SK-N-SH treated with all-trans-retinoic acid at 6 μM for 48 hours (cell line): Measurements from ENCODE around the gene THSD7A.

Experiments used
- ATAC-seq: fragments of 200-7000 bp; cut with Tn5 transposase; 3 replicates; pipeline ENCODE4 v1.9.1; 2020; ENCODE audit warnings: mild to moderate bottlenecking, moderate library complexity
- ARNTL ChIP-seq: fragments of 450-650 bp; formaldehyde crosslinking; IDR thresholded peaks from 2 replicates; pipeline ENCODE4 v1.5.0; 2020; ENCODE audit warnings: low read depth, mild to moderate bottlenecking, moderate library complexity, borderline replicate concordance
- BACH2 ChIP-seq: fragments of 250-450 bp; sonication (Bioruptor Pico); IDR thresholded peaks from 2 replicates; pipeline ENCODE4 v1.9.0; 2021; ENCODE audit warnings: mild to moderate bottlenecking, borderline replicate concordance
- CSDC2 ChIP-seq: fragments of 250-450 bp; sonication (Bioruptor Pico); IDR thresholded peaks from 2 replicates; pipeline ENCODE4 v1.5.0; 2020; ENCODE audit warnings: mild to moderate bottlenecking, moderate library complexity
- ESRRG ChIP-seq: fragments of 250-450 bp; sonication (Bioruptor Pico); IDR thresholded peaks from 2 replicates; pipeline ENCODE4 v1.6.1; 2021; ENCODE audit warnings: mild to moderate bottlenecking
- GLIS3 ChIP-seq: fragments of 250-450 bp; sonication (Bioruptor Pico); IDR thresholded peaks from 2 replicates; pipeline ENCODE4 v1.5.0; 2020; ENCODE audit warnings: mild to moderate bottlenecking, moderate library complexity
- ISL1 ChIP-seq: fragments of 250-450 bp; sonication (Bioruptor Pico); IDR thresholded peaks from 2 replicates; pipeline ENCODE4 v2.1.2; 2022; ENCODE audit warnings: mild to moderate bottlenecking, moderate library complexity
- OSR1 ChIP-seq: fragments of 250-450 bp; sonication (Bioruptor Pico); IDR thresholded peaks from 2 replicates; pipeline ENCODE4 v1.8.0; 2022; ENCODE audit warnings: moderate library complexity, mild to moderate bottlenecking, inconsistent platforms
- PPARA ChIP-seq: fragments of 250-450 bp; sonication (Bioruptor Pico); IDR thresholded peaks from 2 replicates; pipeline ENCODE4 v1.5.0; 2020; ENCODE audit warnings: mild to moderate bottlenecking, borderline replicate concordance
- RARB ChIP-seq: fragments of 250-450 bp; sonication (Bioruptor Pico); IDR thresholded peaks from 2 replicates; pipeline ENCODE4 v1.8.0; 2021; ENCODE audit warnings: mild to moderate bottlenecking, moderate library complexity
- SNAI2 ChIP-seq: fragments of 250-450 bp; sonication (Bioruptor Pico); IDR thresholded peaks from 2 replicates; pipeline ENCODE4 v1.5.0; 2020; ENCODE audit warnings: mild to moderate bottlenecking, moderate library complexity
- TCF4 ChIP-seq: fragments of 250-450 bp; sonication (Bioruptor Pico); IDR thresholded peaks from 2 replicates; pipeline ENCODE4 v1.8.0; 2021; ENCODE audit warnings: mild to moderate bottlenecking, moderate library complexity, borderline replicate concordance
- TOX ChIP-seq: fragments of 250-450 bp; sonication (Bioruptor Pico); IDR thresholded peaks from 2 replicates; pipeline ENCODE4 v1.8.0; 2021; ENCODE audit warnings: mild to moderate bottlenecking, moderate library complexity, borderline replicate concordance
- ZC3H10 ChIP-seq: fragments of 250-450 bp; sonication (Bioruptor Pico); IDR thresholded peaks from 2 replicates; pipeline ENCODE4 v1.5.1; 2021; ENCODE audit warnings: mild to moderate bottlenecking, moderate library complexity
- ZFP3 ChIP-seq: fragments of 250-450 bp; sonication (Bioruptor Pico); IDR thresholded peaks from 2 replicates; pipeline ENCODE4 v1.5.0; 2020; ENCODE audit warnings: mild to moderate bottlenecking, moderate library complexity
- ZFP30 ChIP-seq: fragments of 450-650 bp; formaldehyde crosslinking; IDR thresholded peaks from 2 replicates; pipeline ENCODE4 v1.5.0; 2022; ENCODE audit warnings: mild to moderate bottlenecking, moderate library complexity
- ZNF565 ChIP-seq: fragments of 450-650 bp; formaldehyde crosslinking; conservative IDR thresholded peaks from 2 replicates; pipeline ENCODE4 v1.5.0; 2020; ENCODE audit warnings: low read depth, mild to moderate bottlenecking, moderate library complexity
- ZNF70 ChIP-seq: fragments of 450-650 bp; formaldehyde crosslinking; IDR thresholded peaks from 2 replicates; pipeline ENCODE4 v1.5.0; 2020; ENCODE audit warnings: mild to moderate bottlenecking, moderate library complexity
- ZNF8 ChIP-seq: fragments of 450-650 bp; formaldehyde crosslinking; IDR thresholded peaks from 2 replicates; pipeline ENCODE4 v1.5.0; 2020; ENCODE audit warnings: mild to moderate bottlenecking, moderate library complexity
- TF ChIP-seq, protein P1 (sequence below): fragments of 250-450 bp; sonication (Bioruptor Pico); IDR thresholded peaks from 2 replicates; pipeline ENCODE4 v1.5.1; 2021; ENCODE audit warnings: mild to moderate bottlenecking, moderate library complexity
- TF ChIP-seq, protein P2 (sequence below): fragments of 250-450 bp; sonication (Bioruptor Pico); IDR thresholded peaks from 2 replicates; pipeline ENCODE4 v1.8.0; 2021; ENCODE audit warnings: low read depth, mild to moderate bottlenecking, moderate library complexity, borderline replicate concordance
- TF ChIP-seq, protein P3 (sequence below): fragments of 250-450 bp; sonication (Bioruptor Pico); IDR thresholded peaks from 2 replicates; pipeline ENCODE4 v1.5.0; 2020; ENCODE audit warnings: mild to moderate bottlenecking, moderate library complexity
- TF ChIP-seq, protein P4 (sequence below): fragments of 250-450 bp; sonication (Bioruptor Pico); IDR thresholded peaks from 2 replicates; pipeline ENCODE4 v1.8.0; 2020; ENCODE audit warnings: mild to moderate bottlenecking, moderate library complexity, borderline replicate concordance

The THSD7A gene

DNA sequence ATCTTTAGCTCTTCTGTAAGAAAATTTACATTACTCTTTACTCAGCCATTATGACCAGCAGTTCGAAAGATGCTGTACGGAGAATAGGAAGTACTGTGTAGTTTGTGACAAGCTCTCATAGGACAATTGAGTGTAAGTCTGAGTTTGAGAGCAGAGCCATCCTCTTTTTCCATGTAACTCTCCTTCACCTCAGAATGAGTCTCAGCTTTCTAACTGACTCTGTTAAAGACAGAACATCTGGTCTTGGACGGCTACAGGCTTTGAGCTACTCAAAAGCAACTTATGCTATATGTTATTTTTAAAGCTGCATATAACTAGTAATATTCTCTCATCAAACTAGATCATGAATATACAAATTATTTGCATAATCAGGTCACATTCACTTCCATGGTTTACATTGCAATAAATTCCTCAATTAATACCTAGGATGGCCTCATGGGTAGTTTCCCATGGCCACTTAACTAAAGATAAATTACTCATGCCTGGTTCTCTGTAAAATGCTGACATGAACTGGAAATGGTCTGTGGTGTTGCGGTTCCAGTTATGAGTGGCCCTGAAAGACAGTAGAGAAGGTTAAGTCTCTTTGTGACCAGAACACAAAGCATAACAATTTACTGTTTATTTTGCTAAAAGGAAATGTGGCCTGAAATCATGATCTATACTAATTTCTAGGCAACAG lies 499.7 kb downstream of the THSD7A start (continued):
- TF ChIP-seq, protein P1, sequence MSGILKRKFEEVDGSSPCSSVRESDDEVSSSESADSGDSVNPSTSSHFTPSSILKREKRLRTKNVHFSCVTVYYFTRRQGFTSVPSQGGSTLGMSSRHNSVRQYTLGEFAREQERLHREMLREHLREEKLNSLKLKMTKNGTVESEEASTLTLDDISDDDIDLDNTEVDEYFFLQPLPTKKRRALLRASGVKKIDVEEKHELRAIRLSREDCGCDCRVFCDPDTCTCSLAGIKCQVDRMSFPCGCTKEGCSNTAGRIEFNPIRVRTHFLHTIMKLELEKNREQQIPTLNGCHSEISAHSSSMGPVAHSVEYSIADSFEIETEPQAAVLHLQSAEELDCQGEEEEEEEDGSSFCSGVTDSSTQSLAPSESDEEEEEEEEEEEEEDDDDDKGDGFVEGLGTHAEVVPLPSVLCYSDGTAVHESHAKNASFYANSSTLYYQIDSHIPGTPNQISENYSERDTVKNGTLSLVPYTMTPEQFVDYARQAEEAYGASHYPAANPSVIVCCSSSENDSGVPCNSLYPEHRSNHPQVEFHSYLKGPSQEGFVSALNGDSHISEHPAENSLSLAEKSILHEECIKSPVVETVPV (CRISPR knock-in tag) = no peak
- TF ChIP-seq ZFP3 (CRISPR knock-in tag) = no peak
- no peak for TF ChIP-seq TCF4
- TF ChIP-seq ARNTL (CRISPR knock-in tag) = no peak
- TF ChIP-seq, protein P2, sequence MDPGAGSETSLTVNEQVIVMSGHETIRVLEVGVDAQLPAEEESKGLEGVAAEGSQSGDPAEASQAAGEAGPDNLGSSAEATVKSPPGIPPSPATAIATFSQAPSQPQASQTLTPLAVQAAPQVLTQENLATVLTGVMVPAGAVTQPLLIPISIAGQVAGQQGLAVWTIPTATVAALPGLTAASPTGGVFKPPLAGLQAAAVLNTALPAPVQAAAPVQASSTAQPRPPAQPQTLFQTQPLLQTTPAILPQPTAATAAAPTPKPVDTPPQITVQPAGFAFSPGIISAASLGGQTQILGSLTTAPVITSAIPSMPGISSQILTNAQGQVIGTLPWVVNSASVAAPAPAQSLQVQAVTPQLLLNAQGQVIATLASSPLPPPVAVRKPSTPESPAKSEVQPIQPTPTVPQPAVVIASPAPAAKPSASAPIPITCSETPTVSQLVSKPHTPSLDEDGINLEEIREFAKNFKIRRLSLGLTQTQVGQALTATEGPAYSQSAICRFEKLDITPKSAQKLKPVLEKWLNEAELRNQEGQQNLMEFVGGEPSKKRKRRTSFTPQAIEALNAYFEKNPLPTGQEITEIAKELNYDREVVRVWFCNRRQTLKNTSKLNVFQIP (CRISPR knock-in tag) = no peak
- TF ChIP-seq ESRRG (CRISPR knock-in tag) = no peak
- TF ChIP-seq OSR1 = no peak
- no peak for TF ChIP-seq ZNF70 (CRISPR knock-in tag)
- TF ChIP-seq RARB (CRISPR knock-in tag) = no peak

DNA sequence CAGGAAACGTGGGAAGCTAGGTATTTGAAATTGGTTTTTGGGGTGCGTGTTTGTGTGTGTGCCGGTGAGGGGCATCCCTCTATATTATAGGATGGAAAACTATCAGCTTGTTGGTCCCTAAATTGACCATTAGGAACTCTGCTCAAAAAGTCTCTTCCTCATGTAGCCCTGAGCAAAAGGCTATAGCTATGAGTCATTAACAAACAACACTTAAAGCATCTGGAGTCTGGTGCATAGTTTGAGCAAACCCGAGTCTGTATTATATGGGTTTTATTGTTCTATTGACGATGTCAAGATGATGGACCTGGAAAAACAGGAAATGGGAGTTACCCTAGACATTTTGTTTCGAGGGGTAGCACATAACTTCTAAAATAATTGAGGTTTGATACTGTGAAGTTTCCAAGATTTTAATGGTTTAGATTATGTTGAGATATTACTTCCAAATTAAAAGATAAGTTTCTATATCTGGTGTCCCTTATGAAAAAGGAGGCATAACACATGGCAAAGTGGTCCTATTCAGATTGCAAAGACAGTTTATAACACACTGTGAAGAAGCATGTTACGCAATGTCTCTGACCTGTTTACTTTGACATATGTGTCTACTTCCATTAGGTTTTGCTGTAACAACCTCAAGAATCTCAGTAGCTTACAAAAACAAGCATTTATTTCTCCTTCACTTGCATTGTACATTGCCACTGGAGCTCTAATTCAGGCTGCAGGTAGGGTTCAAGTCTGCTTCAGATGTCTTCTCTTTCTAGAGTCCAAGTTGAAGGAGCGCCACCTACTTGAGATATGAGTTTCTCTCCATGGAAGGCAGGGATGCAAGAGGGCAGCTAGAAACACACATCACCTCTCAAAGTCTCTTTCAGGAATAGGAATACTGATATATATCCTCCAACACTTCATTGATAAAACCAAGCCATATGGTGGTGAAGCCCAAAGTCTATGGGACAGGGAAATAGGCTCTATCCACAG lies 500.6 kb downstream of the THSD7A start:
- TF ChIP-seq ZNF8 (no peak), ESRRG (CRISPR knock-in tag) (no peak), TCF4 (no peak), OSR1 (no peak), ZNF565 (no peak)
- TF ChIP-seq, all 23 proteins: peak for 0

DNA sequence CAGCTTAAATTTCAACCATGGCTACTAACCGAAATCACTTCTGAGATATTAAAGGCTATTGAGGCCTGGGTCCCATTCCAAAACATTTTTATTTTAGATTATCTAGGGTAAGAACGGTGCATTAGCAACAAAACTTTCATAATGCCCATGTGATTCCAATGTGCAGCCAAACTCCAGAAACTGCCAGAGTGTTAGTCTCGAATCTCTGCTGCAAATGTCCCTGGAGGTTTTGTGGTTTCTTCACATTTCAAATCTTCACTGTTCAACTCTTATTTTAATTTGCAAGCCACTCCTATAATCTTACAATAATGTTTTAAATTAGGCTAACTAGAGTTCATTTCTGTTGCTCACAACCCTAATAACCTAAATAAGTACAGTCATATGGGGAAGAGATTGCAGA lies 501.3 kb downstream of the THSD7A start:
- no peak for TF ChIP-seq ISL1 (CRISPR knock-in tag)
- TF ChIP-seq, protein P3, sequence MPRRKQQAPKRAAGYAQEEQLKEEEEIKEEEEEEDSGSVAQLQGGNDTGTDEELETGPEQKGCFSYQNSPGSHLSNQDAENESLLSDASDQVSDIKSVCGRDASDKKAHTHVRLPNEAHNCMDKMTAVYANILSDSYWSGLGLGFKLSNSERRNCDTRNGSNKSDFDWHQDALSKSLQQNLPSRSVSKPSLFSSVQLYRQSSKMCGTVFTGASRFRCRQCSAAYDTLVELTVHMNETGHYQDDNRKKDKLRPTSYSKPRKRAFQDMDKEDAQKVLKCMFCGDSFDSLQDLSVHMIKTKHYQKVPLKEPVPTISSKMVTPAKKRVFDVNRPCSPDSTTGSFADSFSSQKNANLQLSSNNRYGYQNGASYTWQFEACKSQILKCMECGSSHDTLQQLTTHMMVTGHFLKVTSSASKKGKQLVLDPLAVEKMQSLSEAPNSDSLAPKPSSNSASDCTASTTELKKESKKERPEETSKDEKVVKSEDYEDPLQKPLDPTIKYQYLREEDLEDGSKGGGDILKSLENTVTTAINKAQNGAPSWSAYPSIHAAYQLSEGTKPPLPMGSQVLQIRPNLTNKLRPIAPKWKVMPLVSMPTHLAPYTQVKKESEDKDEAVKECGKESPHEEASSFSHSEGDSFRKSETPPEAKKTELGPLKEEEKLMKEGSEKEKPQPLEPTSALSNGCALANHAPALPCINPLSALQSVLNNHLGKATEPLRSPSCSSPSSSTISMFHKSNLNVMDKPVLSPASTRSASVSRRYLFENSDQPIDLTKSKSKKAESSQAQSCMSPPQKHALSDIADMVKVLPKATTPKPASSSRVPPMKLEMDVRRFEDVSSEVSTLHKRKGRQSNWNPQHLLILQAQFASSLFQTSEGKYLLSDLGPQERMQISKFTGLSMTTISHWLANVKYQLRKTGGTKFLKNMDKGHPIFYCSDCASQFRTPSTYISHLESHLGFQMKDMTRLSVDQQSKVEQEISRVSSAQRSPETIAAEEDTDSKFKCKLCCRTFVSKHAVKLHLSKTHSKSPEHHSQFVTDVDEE (CRISPR knock-in tag) = no peak
- TF ChIP-seq CSDC2 (CRISPR knock-in tag) = no peak
- TF ChIP-seq ZNF8 = no peak
- TF ChIP-seq ESRRG (CRISPR knock-in tag) = no peak
- no peak for TF ChIP-seq RARB (CRISPR knock-in tag)
- TF ChIP-seq ZFP3 (CRISPR knock-in tag) = no peak
- TF ChIP-seq, protein P1 (CRISPR knock-in tag) = no peak
- TF ChIP-seq SNAI2 (CRISPR knock-in tag) = no peak
- TF ChIP-seq PPARA = no peak
- no peak for TF ChIP-seq ZNF565
- no peak for TF ChIP-seq TOX (CRISPR knock-in tag)
- TF ChIP-seq, protein P4, sequence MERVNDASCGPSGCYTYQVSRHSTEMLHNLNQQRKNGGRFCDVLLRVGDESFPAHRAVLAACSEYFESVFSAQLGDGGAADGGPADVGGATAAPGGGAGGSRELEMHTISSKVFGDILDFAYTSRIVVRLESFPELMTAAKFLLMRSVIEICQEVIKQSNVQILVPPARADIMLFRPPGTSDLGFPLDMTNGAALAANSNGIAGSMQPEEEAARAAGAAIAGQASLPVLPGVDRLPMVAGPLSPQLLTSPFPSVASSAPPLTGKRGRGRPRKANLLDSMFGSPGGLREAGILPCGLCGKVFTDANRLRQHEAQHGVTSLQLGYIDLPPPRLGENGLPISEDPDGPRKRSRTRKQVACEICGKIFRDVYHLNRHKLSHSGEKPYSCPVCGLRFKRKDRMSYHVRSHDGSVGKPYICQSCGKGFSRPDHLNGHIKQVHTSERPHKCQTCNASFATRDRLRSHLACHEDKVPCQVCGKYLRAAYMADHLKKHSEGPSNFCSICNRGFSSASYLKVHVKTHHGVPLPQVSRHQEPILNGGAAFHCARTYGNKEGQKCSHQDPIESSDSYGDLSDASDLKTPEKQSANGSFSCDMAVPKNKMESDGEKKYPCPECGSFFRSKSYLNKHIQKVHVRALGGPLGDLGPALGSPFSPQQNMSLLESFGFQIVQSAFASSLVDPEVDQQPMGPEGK (CRISPR knock-in tag) = no peak
- TF ChIP-seq ZC3H10 (CRISPR knock-in tag) = no peak
- no peak for TF ChIP-seq TCF4
- no peak for TF ChIP-seq BACH2 (CRISPR knock-in tag)
- TF ChIP-seq OSR1 = no peak
- TF ChIP-seq ZFP30 = no peak
- no peak for TF ChIP-seq GLIS3 (CRISPR knock-in tag)
- TF ChIP-seq ZNF70 (CRISPR knock-in tag) = no peak
- TF ChIP-seq, all 23 proteins: peak for 0
- no peak for ATAC-seq

More for the DNA sequence above, 500.6 kb downstream of the THSD7A start:
- ATAC-seq = no peak
